HG02798 (cell line): ENCODE data around the gene ACSL4.
"Not testable (repeated sequence)": the region's sequence is repeated elsewhere in the genome, so short reads cannot be mapped to it uniquely, and the experiment has no call there.

Experiments used
- ATAC-seq: cut with Tn5 transposase; IDR thresholded peaks from one replicate; pipeline ENCODE4 v1.9.1; 2021; ENCODE audit warnings: mild to moderate bottlenecking; ENCODE audit not compliant: unreplicated experiment, poor library complexity

Gene ACSL4

DNA sequence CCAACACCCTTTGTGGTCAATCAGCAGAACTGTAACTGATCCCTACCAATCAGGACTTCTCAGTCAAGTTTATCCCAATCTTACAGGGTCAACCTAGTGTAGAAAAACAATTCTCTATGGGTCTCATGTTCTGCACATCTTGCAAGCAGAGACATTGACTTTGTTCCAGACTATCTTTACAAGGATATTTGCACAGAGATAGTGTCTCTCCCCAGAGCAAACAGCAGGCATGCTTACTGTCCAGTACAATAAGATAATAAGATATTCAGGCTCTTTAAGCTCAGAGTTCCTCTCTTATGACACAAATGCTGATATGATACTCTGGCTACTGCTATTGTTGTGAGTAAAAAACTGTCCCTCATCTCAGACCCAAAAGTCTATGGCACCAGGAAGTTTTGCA lies 53.2 kb downstream of the ACSL4 start:
- no peak for ATAC-seq

DNA sequence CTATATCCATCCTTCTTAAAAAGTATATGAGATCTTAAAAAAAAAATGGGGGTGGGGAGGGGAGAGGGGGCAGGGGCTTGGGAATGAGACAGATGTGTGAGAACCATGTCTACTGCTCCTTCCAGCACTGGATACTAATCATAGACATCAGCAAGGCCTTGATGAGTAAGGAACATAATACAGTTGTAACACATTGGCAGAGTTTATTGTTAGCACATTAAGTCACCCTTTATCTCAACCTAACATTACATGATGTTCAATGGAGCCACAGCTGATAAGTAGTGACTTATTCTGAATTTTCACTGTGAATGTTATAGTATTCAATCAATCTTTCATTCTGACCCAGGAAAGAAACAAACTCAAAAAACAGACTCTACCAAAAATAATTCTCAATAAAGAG lies 60.8 kb downstream of the ACSL4 start:
- no peak for ATAC-seq

DNA sequence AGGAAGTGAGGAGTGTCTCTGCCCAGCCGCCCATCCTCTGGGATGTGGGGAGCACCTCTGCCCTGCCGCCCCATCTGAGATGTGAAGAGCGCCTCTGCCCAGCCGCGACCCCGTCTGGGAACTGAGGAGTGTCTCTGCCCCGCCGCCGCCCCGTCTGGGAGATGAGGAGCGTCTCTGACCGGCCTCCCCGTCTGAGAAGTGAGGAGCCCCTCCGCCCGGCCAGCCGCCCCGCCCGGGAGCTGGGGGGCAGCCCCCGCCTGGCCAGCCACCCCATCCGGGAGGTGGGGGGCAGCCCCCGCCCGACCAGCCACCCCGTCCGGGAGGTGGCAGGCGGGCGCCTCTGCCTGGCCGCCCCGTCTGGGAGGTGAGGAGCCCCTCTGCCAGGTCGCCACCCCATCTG lies 61.9 kb downstream of the ACSL4 start:
- ATAC-seq, result not testable (repeated sequence)

DNA sequence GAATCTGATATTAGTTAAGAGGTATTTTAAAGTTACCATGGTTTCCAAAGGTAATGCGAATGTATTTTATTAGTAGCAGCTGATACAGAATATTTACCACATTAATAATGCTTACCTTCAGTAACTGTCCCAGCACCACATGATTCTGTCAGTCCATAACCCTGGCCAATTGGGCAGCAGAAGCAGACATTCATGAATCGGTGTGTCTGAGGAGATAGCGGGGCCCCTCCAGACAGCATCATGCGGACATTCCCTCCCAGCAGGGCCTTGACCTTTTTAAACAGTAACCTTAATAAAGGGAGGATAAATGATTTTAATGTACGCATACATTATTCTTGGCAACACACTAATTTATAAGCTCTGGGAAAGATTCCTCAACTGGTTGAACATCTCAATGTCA lies 65.1 kb downstream of the ACSL4 start:
- no peak for ATAC-seq

DNA sequence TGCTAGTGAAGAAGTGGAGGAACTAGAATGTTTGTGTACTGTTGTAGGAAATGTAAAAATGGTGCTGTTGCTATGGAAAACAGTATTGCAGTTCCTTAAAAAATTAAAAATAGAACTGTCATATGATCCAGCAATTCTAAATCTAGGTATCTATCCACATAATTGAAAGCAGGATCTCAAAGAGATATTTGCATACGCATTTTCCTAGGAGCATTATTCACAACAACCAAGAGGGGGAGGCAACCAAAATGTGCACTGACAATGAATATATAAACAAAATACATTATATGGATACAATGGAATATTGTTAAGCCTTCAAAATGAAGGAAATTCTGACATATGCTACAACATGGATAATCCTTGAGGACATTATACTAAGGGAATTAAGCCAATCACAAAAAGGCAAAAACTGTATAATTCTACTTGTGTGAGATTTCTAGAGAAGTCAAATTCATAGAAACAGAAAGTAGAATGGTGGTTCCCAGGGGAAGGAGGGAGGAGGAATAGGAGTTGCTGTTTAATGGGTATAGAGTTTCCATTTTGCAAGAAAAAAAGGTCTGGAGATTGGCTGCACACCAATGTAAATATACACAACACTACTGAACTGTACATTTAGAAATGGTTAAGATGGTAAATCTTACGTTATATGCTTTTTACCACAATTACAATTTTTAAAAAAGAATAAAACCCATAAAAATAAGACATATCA lies 72.5 kb downstream of the ACSL4 start:
- no peak for ATAC-seq

DNA sequence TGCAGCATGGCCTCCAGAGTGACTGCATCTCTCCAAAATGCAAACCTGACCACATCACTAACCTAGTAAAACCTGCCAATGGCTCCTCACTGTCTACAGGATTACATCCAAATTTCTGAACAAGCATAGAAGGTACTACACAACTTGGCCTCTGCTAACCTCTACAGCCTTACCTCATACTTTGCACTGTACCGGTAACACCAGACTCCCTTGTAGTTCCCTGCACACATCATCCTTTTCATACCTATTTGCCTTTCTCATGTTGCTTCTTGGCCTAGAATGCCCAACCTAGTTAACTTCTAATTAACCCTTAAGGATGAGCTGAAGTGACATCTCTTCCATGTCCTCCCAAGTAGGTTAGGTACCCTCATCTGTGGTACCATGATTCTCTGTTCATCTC lies 74.7 kb downstream of the ACSL4 start:
- no peak for ATAC-seq

DNA sequence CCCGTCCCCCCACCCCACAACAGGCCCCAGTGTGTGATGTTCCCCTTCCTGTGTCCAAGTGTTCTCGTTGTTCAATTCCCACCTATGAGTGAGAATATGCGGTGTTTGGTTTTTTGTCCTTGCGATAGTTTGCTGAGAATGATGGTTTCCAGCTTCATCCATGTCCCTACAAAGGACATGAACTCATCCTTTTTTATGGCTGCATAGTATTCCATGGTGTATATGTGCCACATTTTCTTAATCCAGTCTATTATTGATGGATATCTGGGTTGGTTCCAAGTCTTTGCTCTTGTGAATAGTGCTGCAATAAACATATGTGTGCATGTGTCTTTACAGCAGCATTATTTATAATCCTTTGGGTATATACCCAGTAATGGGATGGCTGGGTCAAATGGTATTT lies 75.7 kb downstream of the ACSL4 start:
- not testable (repeated sequence) for ATAC-seq

DNA sequence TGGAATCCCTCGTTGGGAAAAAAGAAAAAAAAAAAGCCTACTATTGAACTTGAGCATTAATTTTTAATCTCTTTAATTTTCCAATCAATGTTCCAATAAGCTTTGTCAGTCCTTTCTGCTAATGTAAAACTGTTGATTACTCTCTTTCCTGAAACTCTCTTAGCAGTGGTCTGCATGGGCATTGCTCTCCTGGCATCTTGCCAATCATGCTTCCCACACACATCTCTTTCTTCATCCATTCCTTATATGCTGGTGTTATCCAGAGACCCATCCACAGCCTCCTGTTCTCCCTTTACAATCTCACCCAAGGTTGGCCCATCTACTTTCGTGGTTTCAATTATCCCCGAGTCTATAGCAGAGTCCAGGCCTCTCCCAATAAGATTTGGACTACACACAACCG lies 76.3 kb downstream of the ACSL4 start:
- ATAC-seq, result no peak

DNA sequence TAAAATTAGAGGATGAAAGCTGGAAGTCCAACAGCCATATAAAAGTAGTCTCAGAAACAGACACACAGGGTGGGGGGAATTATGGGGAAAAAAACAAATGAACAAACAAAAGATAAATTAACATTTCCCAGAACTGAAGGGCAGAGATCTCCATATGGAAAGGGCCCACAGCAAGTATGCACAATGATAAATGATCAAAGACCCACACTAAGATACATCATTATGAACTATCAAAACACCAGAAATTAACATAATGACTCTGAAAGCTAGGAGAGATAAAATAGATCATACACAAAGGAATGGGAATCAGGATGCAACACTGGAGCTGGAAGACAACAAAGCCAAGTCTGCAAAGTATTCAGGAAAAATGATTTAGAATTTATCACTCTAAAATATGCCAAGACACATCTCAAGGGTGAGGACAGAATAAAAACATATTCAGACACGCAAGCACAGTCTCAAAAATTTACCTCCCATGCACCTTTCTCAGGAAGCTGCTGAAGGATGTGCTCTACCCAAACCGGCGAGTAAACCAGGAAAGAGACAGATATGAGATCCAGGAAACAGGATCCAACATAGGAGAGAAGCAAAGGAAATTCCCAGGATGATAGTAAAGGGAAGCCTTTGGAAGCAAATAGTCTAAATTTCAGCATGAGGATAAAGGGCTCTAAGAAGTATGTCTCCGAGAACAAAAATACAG lies 77.4 kb downstream of the ACSL4 start:
- no peak for ATAC-seq

DNA sequence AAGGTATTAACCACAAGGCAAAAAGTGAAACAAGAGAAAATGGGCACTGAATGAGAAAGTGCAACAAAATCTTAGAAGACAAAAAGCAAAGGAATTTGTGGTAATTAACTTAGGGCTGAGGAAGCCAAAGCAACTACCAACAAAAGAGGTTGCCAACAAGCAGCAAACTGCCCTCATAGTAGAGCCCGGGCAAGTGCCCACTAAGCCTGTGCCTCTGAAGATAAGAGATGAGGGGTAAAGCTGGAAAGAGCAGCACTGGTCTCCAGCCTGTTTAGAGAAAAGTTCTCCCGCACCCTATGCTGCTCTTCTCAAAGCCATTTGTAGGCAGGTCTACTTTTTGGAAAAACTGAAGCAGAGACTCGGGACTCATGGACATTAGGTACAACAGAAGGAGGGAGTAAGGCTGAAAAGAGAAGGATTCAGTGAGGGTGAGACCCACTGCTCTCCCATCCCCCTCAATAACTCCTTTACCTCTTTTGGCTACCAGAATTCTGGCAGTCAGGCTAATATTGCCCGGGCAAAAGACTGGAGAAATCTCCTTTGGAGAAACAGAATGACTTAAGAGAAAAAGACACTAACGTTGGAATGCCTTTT lies 78.4 kb downstream of the ACSL4 start:
- no peak for ATAC-seq

DNA sequence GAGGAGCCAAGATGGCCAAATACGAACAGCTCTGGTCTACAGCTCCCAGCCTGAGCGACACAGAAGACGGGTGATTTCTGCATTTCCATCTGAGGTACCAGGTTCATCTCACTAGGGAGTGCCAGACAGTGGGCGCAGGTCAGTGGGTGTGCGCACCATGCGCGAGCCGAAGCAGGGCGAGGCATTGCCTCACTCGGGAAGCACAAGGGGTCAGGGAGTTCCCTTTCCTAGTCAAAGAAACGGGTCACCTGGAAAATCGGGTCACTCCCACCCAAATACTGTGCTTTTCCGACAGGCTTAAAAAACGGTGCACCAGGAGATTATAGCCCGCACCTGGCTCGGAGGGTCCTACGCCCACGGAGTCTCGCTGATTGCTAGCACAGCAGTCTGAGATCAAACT lies 88.4 kb downstream of the ACSL4 start:
- not testable (repeated sequence) for ATAC-seq

DNA sequence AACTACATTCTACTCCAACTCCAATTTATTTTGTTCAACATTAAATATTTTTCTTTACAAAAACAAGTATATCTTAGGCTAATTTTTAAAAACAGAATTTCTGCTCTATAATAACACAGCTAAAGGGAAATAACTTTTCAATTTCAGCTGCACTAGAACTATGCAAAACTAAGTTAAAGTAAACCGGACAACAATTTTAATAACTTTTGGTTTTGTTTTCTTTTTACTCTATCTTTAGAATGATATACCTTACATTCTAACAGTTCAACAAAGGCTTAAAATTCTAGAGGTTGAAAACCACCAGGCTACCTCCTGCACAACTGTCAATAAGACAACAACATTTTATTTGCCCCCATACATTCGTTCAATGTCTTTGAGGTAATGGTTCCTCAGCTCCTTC lies 89.4 kb downstream of the ACSL4 start:
- no peak for ATAC-seq

DNA sequence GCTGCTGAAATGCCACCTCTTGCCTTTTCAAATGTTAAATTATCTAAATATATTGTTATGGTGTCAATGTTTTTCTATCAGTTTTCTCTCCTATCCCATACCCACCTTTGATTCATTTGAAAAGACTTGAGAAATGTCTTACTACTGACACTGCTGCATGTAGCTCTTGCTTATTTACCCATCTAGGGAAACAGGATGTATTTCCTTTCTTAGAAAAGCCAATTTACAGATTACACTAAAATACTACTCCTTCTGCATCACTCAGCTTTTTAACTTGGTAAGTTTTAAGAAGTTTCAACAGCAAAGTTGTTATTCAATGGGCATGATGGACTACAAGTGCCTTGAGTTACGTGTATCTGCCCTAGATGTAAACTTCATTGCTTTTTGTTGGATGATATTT lies 94.9 kb downstream of the ACSL4 start:
- no peak for ATAC-seq

DNA sequence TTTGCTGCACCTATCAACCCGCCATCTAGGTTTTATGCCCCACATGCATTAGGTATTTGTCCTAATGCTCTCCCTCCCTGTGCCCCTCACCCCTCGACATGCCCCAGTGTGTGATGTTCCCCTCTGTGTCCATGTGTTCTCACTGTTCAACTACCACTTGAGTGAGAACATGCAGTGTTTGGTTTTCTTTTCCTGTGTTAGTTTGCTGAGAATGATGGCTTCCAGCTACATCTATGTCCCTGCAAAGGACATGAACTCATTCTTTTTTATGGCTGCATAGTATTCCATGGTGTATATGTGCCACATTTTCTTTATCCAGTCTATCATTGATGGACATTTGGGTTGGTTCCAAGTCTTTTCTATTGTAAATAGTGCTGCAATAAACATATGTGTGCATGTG lies 95.6 kb downstream of the ACSL4 start:
- ATAC-seq, result not testable (repeated sequence)

DNA sequence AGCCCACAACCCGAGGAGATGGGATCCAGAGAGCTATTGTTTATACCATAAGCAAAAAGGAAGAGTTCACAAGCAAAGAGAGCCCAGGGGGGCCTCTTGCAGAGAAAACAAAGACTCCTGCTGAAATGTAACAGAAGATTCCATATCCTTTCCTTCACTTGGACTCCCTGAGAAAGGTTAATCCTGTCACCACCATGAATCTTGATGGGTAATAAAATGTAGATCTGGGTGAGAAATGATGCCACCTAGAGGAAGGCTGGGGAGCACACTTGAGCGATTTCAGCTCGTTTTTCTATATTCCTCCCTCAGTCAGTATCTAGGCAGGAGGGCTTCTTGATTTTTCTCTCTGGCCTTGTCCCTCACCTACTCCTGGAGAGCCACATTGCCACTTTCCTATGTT lies 97.9 kb downstream of the ACSL4 start:
- ATAC-seq, result no peak

DNA sequence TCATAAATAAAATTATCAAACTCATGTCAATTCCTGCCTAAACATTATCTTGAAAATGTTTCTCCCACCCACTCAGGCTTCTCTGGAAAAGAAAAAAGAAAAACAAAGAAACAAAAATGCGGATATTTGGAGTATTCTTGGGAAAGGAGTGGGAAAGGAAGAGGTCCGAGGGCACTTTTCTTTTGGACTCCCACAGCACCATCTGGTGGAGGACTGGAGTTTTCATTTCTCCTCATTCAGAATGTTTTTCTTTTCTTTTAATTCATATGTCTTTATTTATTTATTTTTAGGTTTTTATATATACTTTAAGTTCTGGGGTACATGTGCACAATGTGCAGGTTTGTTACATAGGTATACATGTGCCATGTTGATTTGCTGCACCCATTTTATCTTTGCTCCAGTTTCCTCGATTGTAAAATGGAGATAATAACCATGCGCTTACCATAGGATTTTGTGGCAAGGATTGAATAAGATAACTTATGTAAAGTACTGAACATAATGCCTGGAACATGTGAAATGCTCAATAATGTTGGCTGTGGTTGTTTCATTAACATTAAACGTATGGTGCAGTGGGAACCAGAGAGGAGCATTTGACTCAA lies 100.1 kb downstream of the ACSL4 start:
- no peak for ATAC-seq

DNA sequence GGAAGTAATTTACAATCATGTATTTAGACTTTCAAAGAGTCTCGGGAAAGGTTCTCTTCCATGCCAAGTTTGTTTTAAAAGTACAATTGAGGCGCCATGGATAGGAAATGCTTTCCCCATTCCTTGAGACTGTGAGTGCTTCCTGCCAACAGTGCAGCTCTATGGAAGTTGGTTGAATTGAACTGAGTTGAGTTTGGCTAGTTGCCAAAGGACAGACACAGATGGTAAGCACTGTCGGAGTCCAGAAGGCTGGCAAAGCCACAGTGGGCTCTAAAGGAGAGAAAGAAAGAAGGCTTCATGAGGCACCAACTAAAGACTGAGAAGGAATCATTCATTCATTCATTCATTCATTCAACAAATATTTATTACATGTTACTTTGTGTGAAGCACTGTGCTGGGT lies 103.7 kb downstream of the ACSL4 start:
- no peak for ATAC-seq

DNA sequence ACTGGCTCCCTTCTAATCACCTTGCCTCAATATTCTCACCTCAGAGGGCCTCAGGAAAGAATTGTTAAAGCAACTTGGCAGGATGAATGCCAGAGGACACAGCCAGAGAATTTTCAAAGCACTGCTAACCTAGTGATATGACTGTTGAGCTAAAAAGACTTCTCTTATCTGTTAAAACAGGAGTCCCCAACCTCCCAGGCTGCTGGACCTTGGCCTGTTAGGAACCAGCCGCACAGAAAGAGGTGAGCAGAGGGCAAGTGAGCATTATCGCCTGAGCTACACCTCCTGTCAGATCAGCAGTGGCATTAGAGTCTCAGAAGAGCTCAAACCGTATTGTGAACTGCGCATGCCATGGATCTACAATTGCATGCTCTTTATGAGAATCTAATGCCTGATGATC lies 106.4 kb downstream of the ACSL4 start:
- no peak for ATAC-seq

DNA sequence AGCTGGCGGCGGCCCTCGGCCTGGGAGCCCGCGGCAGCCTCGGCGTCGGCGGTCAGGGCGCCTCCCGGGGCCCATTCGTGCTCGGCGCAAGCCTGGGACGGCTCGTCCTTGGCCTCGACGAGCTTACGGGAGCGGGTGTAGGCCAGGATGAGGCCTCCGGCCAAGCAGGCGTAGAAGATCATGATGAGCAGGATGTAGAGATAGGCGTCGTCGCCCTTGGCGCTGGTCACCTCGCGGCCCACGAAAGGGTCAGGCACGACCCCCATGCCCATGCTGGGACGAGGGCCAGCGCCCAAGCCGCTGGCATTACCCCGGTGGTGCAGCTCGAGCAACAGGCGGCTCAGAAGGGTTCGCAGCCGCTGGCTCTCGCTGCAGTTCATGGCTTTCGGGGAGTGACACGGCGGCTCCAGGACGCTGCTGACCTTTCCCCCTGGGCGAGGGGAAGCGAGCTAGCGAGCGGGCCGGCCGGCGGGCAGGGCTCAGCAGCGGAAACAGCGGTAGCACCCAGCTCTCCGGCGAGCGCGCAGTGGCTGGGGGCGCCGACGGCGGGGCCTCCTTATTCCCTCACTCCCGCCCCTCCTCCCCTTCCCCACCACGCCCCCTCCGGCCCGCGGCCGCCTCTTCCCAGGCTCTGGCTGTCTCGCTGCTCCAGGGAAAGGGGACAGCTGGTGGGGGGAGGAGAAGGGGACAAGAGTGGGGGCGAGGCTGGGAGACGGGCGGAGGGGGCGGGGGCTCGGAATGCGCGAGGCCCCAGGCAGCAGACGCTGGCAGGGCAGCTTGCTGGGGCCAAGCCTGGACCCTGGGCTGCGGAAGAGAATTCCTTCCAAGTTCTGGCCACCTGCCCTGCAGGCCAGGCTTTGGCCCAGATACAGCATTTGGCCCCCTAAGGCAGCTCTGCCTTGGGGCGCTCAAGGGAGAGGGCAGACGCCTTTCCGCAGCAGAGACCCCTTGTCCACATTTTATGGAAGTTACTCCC lies 108.1 kb downstream of the ACSL4 start, which contains the start of gene KCNE5:
TSS of gene KCNE5 (minus strand) at position 532 of the 976 bp plus-strand sequence. CDS start at position 380, 152 bp downstream.
- ATAC-seq, result no peak

DNA sequence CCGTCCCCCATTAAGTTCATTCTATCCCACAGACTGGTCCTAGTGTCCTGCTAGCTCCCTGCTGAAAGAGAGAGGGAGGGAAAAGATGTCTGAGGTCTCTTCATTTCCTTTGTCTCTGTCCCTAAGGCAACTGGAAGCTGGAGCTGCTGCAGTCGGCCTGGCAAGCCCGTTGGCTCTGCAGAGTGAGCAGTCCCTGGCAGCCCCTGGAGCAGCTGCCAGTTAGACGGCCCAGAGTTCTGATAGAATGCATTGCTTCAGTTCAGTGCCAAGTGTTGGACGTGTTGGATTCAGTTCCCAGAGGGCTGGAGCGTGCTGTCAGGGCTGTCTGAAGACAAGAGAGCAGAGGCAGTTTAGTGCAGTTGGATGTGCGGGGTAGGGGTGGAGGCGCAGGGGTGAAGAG lies 109.1 kb downstream of the ACSL4 start:
- no peak for ATAC-seq
